ENCODE measurements around the gene FHIT.

- TF ChIP-seq CTCF (IDR thresholded peaks at IDR 0.05) (no peak), POLR2A (IDR thresholded peaks at IDR 0.05) (no peak)
Observed at GRCh38 chr3:59992578-59992977, 1258.7 kb downstream of the FHIT start.
